ENCODE data around the gene NEK1. TPM values are rescaled to one million over a fixed set of nuclear protein-coding genes. Genes with fewer than 3 reads are reported as not detected.
A peak's percentile ranks its signal among the peaks of the same experiment; 100 is the strongest.
"Not testable (repeated sequence)": the region's sequence is repeated elsewhere in the genome, so short reads cannot be mapped to it uniquely, and the experiment has no call there.

Gene NEK1
- polyA plus RNA-seq, 1 donor, result 11.2 TPM

- H3K27me3 ChIP-seq (ENCODE audit: control insufficient read depth, insufficient read depth, low read length), result no peaks in the 10 kb centered on the region
- H3K4me3 ChIP-seq (ENCODE audit: low read length), result no peak overlapping the region
- no peaks in the 10 kb centered on the region for H3K4me1 ChIP-seq (ENCODE audit: control insufficient read depth, insufficient read depth, low read length)
- H3K27ac ChIP-seq (ENCODE audit: low read length), result no peak overlapping the region
- no peak for DNase-seq
- 100% methylated on average over 1 of the region's 1 CpG for WGBS (ENCODE audit: insufficient coverage, low lambda C conversion rate)
- no peaks in the 10 kb centered on the region for H3K9me3 ChIP-seq (ENCODE audit: control insufficient read depth, low read depth, low read length)
- H3K36me3 ChIP-seq (ENCODE audit: control insufficient read depth, insufficient read depth, low read length), result peaks cover 2% of the 10 kb centered on the region
Measured at GRCh38 chr4:169627307-169627706, 14.9 kb upstream of the NEK1 start.

DNA sequence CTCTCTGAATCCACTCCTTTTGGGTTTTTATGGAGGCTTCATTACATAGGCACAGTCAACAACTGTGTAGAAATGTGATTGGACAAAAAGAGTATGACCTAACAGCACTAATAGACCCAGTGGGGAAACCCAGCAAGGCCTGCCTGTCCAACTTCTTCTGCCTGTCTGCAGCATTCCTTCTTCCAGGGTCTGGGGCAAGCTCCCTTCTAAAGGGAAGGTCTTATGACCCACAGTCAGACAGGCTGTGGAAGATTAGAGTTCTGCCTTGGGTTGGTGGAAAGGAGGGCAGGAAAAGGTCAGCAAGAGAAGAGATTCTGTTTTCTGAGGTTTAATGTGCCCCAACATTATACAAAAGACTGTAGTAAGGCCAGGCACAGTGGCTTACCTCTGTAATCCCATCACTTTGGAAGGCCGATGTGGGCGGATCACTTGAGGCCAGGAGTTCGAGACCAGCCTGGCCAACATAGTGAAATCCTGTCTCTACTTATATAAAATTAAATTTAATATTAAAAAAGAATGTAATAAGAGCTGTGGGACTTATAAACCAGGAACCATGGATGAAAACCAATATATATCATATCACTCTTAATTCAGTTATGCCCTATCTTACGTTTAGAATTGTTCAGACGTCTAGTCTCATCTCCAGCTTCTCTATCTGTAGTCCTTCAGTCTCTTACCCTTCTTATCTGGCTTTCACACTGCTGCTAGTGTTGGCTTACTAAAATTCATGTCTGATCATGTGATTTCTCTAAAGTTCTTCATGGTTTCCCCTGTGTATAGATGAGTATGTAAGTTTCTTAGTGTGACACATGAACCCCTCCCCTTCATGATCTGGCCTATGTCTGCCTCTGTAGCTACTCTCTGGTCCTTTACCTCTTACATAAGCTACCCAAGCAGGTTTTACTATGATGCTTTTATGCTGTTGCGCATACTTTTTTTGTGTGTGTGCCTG is 14.2 kb upstream of the NEK1 start:
- Histone ChIP-seq H3K9me3 (ENCODE audit: control insufficient read depth, low read depth, low read length) (no peaks in the 10 kb centered on the region), H3K27me3 (ENCODE audit: control insufficient read depth, insufficient read depth, low read length) (no peaks in the 10 kb centered on the region), H3K36me3 (ENCODE audit: control insufficient read depth, insufficient read depth, low read length) (peaks cover 2% of the 10 kb centered on the region), H3K4me3 (ENCODE audit: low read length) (no peak overlapping the region), H3K27ac (ENCODE audit: low read length) (no peak overlapping the region), H3K4me1 (ENCODE audit: control insufficient read depth, insufficient read depth, low read length) (no peaks in the 10 kb centered on the region)
- WGBS (ENCODE audit: insufficient coverage, low lambda C conversion rate), result 93% methylated on average over 3 of the region's 6 CpGs
- no peak for DNase-seq

DNA sequence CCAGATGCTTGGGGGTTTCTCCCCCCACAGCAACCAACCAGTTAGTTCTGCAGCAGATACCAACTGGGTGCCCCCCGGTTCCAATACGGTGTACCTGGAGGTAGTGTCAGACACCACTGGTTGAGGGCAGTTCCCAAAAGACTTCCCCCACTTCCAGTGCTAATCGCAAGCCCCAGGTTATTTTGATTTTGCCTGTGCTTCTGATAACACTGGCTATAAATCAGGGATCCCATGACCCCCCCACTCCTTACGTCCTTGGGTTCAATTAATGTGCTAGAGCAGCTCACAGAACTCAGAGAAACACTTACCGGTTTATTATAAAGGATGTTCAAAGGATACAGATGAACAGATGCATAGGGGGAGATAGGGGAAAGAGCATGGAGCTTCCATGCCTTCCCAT is 13.5 kb upstream of the NEK1 start:
- Histone ChIP-seq H3K9me3 (ENCODE audit: control insufficient read depth, low read depth, low read length) (no peaks in the 10 kb centered on the region), H3K27me3 (ENCODE audit: control insufficient read depth, insufficient read depth, low read length) (no peaks in the 10 kb centered on the region), H3K4me1 (ENCODE audit: control insufficient read depth, insufficient read depth, low read length) (no peaks in the 10 kb centered on the region), H3K4me3 (ENCODE audit: low read length) (no peak overlapping the region), H3K36me3 (ENCODE audit: control insufficient read depth, insufficient read depth, low read length) (peaks cover 2% of the 10 kb centered on the region), H3K27ac (ENCODE audit: low read length) (no peak overlapping the region)
- no peak for DNase-seq
- WGBS (ENCODE audit: insufficient coverage, low lambda C conversion rate), result no CpG with 5 or more reads among the region's 5 CpGs

DNA sequence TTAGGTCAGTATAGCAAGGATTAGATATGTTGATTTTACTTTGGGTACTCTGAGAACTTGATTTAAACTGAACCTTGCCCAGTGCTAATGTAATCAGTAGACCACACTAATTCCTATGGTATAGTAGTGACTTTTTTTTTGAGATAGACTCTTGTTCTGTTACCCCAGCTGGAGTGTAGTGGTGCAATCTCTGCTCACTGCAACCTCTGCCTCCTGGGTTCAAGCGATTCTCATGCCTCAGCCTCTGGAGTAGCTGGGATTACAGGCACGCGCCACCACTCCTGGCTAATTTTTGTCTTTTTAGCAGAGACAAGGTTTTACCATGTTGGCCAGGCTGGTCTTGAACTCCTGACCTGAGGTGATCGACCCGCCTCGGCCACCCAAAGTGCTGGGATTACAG is 11.6 kb upstream of the NEK1 start:
- not testable (repeated sequence) for H3K27me3 ChIP-seq (ENCODE audit: control insufficient read depth, insufficient read depth, low read length); H3K4me1 ChIP-seq (ENCODE audit: control insufficient read depth, insufficient read depth, low read length); H3K27ac ChIP-seq (ENCODE audit: low read length); H3K9me3 ChIP-seq (ENCODE audit: control insufficient read depth, low read depth, low read length); H3K4me3 ChIP-seq (ENCODE audit: low read length); DNase-seq; H3K36me3 ChIP-seq (ENCODE audit: control insufficient read depth, insufficient read depth, low read length)
- no CpG with 5 or more reads among the region's 6 CpGs for WGBS (ENCODE audit: insufficient coverage, low lambda C conversion rate)

- H3K9me3 ChIP-seq (ENCODE audit: control insufficient read depth, low read depth, low read length), result no peaks in the 10 kb centered on the region
- 20% methylated on average over 2 of the region's 4 CpGs for WGBS (ENCODE audit: insufficient coverage, low lambda C conversion rate)
- no peak for DNase-seq
- H3K36me3 ChIP-seq (ENCODE audit: control insufficient read depth, insufficient read depth, low read length), result no peaks in the 10 kb centered on the region
- peak overlapping the region; percentile 99 for H3K27ac ChIP-seq (ENCODE audit: low read length)
- H3K27me3 ChIP-seq (ENCODE audit: control insufficient read depth, insufficient read depth, low read length), result no peaks in the 10 kb centered on the region
- no peaks in the 10 kb centered on the region for H3K4me1 ChIP-seq (ENCODE audit: control insufficient read depth, insufficient read depth, low read length)
- peak overlapping the region; percentile 93 for H3K4me3 ChIP-seq (ENCODE audit: low read length)
Measured at GRCh38 chr4:169622566-169622965, 10.2 kb upstream of the NEK1 start.

DNA sequence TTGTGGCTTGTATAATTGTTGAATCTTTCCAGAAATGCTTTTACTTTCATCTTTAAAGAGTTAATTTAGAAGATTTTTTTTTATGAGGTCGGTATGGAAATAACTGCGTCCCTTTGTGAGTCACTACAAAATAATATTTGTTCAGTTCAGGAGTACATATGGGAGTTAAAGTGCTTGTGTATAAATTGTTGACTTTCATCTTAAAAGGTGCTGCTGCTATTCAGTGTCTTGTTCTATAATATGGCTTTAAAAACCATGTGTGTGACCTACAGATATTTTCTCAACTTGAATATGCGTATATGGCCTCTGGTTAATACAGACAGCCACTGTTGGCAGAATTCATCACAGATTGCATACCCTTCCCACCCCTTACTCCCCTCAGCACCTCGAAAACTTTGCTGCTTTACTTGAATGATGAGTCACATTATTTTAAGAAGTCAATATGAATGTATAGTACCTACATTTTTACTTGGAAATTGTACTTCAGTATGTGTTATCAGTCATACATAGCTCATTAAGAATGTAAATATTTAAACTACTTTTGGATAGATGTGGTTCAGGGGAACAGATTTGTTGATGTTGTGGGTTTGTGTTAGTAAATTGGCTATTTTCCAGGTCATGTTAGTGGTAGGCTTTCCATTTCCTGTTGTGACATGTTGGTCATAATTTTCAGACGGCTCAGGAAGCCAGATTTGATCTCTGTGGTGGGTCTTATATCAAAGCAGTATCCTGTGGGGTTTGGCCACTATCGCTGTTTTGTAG is 9.5 kb upstream of the NEK1 start:
- Histone ChIP-seq H3K27me3 (ENCODE audit: control insufficient read depth, insufficient read depth, low read length) (no peaks in the 10 kb centered on the region), H3K36me3 (ENCODE audit: control insufficient read depth, insufficient read depth, low read length) (no peaks in the 10 kb centered on the region), H3K27ac (ENCODE audit: low read length) (peak overlapping the region; percentile 99), H3K4me3 (ENCODE audit: low read length) (peak overlapping the region; percentile 93), H3K4me1 (ENCODE audit: control insufficient read depth, insufficient read depth, low read length) (no peaks in the 10 kb centered on the region), H3K9me3 (ENCODE audit: control insufficient read depth, low read depth, low read length) (no peaks in the 10 kb centered on the region)
- peak in 1 of 2 donors; percentile 57 for DNase-seq
- WGBS (ENCODE audit: insufficient coverage, low lambda C conversion rate), result 0% methylated on average over 1 of the region's 6 CpGs

DNA sequence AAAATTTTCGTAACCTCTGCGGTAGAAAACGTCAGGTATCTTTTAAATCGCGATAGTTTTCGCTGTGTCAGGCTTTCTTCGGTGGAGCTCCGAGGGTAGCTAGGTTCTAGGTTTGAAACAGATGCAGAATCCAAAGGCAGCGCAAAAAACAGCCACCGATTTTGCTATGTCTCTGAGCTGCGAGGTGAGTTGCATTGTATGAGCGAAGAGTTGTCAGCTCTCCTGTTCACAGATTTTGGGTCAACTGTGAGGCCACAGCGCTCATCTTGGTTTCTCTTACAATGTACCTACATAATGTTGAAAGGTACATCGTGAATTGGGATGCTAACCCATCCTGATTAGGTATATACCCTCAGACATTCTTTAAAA is 8.5 kb upstream of the NEK1 start:
- Histone ChIP-seq H3K36me3 (ENCODE audit: control insufficient read depth, insufficient read depth, low read length) (no peaks in the 10 kb centered on the region), H3K27ac (ENCODE audit: low read length) (peak overlapping the region; percentile 99), H3K27me3 (ENCODE audit: control insufficient read depth, insufficient read depth, low read length) (no peaks in the 10 kb centered on the region), H3K9me3 (ENCODE audit: control insufficient read depth, low read depth, low read length) (no peaks in the 10 kb centered on the region), H3K4me1 (ENCODE audit: control insufficient read depth, insufficient read depth, low read length) (peaks cover 3% of the 10 kb centered on the region), H3K4me3 (ENCODE audit: low read length) (peak overlapping the region; percentile 93)
- peak in 1 of 2 donors; percentile 64 for DNase-seq
- WGBS (ENCODE audit: insufficient coverage, low lambda C conversion rate), result no CpG with 5 or more reads among the region's 14 CpGs

- peaks cover 3% of the 10 kb centered on the region for H3K4me1 ChIP-seq (ENCODE audit: control insufficient read depth, insufficient read depth, low read length)
- peak; percentile 99 to 100 for DNase-seq
- peak within 1 kb of the TSS; percentile 99 for H3K27ac ChIP-seq (ENCODE audit: low read length)
- peak within 1 kb of the TSS; percentile 93 for H3K4me3 ChIP-seq (ENCODE audit: low read length)
- H3K36me3 ChIP-seq (ENCODE audit: control insufficient read depth, insufficient read depth, low read length), result no peaks in the 10 kb centered on the region
- H3K27me3 ChIP-seq (ENCODE audit: control insufficient read depth, insufficient read depth, low read length), result no peaks in the 10 kb centered on the region
- no peaks in the 10 kb centered on the region for H3K9me3 ChIP-seq (ENCODE audit: control insufficient read depth, low read depth, low read length)
- no CpG with 5 or more reads among the region's 67 CpGs for WGBS (ENCODE audit: insufficient coverage, low lambda C conversion rate)
Measured at GRCh38 chr4:169619958-169620879, 7.8 kb upstream of the NEK1 start, which contains the start of gene CLCN3. Gene CLCN3, plus strand, starts transcription at chr4:169620578. Its CDS starts 15,351 bp downstream, at chr4:169635929.

DNA sequence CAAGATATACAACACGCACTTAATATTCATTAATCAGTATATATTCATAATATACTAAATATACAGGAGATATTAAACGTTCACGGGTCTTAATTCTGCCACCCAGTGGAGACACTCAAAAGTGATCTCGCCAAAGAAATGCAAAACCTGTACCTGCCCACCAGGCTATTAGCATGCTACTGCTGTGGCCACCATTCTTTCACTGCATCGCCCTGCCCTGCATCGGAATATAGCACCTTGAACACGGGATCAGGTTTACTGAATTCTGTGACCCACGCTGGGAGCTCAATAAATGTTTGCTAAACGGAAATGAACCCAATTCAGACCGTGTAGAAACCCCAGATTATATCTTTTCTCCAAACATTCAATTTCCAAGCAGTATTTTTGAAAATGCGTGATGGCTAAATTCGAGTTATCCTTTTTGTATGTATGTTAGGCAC is 7.2 kb upstream of the NEK1 start:
- H3K27me3 ChIP-seq (ENCODE audit: control insufficient read depth, insufficient read depth, low read length), result no peaks in the 10 kb centered on the region
- H3K9me3 ChIP-seq (ENCODE audit: control insufficient read depth, low read depth, low read length), result no peaks in the 10 kb centered on the region
- WGBS (ENCODE audit: insufficient coverage, low lambda C conversion rate), result 40% methylated on average over 1 of the region's 12 CpGs
- H3K4me3 ChIP-seq (ENCODE audit: low read length), result peak overlapping the region; percentile 93
- H3K27ac ChIP-seq (ENCODE audit: low read length), result peak overlapping the region; percentile 99
- H3K36me3 ChIP-seq (ENCODE audit: control insufficient read depth, insufficient read depth, low read length), result no peaks in the 10 kb centered on the region
- H3K4me1 ChIP-seq (ENCODE audit: control insufficient read depth, insufficient read depth, low read length), result peaks cover 3% of the 10 kb centered on the region
- DNase-seq, result peak; percentile 60 to 77

- H3K4me3 ChIP-seq (ENCODE audit: low read length), result peak overlapping the region; percentile 93
- DNase-seq, result no peak
- H3K27me3 ChIP-seq (ENCODE audit: control insufficient read depth, insufficient read depth, low read length), result no peaks in the 10 kb centered on the region
- peaks cover 3% of the 10 kb centered on the region for H3K4me1 ChIP-seq (ENCODE audit: control insufficient read depth, insufficient read depth, low read length)
- no peaks in the 10 kb centered on the region for H3K9me3 ChIP-seq (ENCODE audit: control insufficient read depth, low read depth, low read length)
- peak overlapping the region; percentile 99 for H3K27ac ChIP-seq (ENCODE audit: low read length)
- no peaks in the 10 kb centered on the region for H3K36me3 ChIP-seq (ENCODE audit: control insufficient read depth, insufficient read depth, low read length)
- 75% methylated on average over 2 of the region's 4 CpGs for WGBS (ENCODE audit: insufficient coverage, low lambda C conversion rate)
Measured at GRCh38 chr4:169618986-169619385, 6.6 kb upstream of the NEK1 start.
